GM12873 (cell line): Measurements from ENCODE around the gene ZNF616.

ENCODE experiments used
- TF ChIP-seq, protein P1 (sequence below): IDR thresholded peaks from 2 replicates; pipeline ENCODE4 v1.5.1; 2012; ENCODE audit warnings: low read depth, mild to moderate bottlenecking, moderate library complexity, low read length, control low read depth; ENCODE audit not compliant: insufficient read depth; ENCODE audit errors: missing control alignments

ZNF616 gene

DNA sequence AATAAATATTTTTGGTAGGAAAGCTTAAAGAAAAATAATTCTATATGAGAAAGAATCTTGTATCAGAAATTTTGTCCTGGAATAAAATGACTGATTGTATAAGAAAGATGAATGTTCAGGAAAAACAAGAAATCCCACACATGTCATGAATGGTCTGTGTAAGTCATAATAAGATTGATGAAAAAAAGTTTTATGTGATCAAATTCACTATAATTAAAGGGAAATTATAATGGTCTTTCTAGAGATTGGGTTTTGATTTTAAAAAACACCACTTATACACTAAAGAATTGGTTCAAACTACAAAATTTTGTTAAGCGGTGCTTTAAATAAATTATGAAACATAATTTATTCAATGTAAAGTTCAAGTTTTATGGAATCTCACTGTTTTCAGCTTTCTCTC lies 37.0 kb downstream of the ZNF616 start:
- TF ChIP-seq, protein P1, sequence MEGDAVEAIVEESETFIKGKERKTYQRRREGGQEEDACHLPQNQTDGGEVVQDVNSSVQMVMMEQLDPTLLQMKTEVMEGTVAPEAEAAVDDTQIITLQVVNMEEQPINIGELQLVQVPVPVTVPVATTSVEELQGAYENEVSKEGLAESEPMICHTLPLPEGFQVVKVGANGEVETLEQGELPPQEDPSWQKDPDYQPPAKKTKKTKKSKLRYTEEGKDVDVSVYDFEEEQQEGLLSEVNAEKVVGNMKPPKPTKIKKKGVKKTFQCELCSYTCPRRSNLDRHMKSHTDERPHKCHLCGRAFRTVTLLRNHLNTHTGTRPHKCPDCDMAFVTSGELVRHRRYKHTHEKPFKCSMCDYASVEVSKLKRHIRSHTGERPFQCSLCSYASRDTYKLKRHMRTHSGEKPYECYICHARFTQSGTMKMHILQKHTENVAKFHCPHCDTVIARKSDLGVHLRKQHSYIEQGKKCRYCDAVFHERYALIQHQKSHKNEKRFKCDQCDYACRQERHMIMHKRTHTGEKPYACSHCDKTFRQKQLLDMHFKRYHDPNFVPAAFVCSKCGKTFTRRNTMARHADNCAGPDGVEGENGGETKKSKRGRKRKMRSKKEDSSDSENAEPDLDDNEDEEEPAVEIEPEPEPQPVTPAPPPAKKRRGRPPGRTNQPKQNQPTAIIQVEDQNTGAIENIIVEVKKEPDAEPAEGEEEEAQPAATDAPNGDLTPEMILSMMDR, result no peak

DNA sequence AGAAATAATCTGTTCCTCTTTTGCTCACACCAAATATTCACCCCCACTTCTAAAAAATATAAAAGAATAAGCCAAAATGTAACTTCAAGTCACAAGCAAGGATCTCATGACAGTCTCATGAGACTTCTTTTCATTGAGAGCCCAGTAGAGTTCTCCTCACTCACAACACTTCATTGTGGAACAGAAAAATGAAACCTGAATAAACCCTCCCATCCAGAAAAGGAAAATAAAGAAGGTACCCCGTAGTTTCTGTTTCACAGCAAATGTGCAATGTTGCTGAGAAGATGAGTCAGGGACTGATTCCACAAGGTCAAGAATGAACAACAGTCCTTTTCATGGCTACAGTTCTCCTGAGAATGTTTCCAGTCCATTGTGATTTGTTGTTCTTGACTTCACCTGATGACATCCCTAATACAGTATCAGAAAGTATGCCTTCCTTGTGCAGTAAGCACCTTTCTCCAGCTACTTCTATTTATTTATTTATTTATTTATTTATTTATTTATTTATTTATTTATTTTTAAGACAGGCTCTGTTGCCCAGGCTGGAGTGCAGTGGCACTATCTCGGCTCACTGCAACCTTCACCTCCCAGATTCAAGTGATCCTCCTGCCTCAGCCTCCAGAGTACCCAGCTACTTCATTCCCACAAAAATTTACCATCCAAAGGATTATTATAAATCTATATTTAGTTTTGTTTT lies 37.7 kb downstream of the ZNF616 start:
- TF ChIP-seq, protein P1, result no peak

DNA sequence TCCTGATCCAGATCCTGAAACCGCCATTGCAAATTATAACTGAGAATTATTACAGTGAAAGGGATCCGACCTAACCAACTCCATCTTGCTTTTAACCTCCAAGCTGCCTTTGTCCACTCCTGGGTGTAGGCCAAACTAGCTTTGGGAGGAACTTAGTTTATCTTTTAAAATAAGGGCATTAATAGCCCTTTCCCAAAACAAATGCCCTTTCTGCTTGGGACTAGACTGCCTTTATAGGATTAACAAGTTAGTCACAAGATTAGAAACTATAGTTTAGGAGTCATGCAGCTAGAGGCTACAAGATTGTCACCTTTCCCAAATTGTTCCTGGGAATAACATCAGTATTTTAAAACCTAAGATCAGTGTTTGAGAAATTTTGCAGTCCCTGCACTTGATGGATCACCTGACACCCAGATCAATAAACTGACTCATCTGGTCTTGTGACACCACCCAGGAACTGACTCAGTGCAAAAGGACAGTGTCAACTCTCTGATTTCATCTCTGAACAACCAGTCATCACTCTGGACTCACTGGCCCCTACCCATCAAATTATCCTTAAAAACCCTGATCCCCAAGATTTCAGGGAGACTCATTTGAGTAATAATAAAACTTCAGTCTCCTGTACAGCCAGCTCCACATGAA lies 40.1 kb downstream of the ZNF616 start:
- TF ChIP-seq, protein P1, result no peak

DNA sequence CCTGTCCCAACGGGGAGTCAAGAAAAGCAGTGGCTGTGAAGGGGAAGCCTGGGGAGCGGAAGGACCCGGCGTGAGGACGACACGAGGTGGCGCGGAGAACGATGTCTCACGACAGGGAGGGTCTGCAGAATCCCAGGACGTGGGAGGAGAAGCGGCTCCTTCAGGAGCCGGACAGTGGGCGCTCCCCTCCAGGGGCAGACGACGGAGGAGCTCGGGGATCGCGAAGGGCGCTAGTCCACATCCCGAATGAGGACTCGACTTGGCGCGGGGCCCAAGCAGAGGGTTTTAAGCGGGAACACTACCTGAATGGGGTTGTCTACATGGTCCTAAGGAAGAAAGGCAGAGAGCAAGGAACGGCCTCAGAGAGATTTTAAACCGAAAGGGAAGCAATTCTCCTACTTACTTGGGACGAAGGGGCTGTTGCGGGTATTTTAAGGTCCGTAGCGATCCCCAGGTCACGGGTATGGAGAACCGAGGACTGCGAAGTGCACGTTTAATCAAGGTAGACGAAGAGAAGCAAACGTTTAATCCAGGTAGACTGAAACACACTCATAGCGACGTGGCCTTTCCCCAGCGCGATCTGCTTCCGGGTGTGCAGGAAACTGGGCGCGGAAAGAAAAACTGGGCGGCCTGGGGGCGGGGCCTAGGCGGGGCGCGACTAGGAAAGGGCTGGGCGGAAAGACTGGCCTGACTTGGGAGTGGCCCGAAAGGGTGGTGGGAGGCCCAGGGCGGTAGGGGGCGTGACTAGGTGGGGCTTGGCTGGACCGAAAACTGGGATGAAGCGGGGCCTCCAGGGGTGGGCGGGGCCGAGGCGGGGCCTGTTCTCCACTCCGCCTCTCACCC lies 44.3 kb downstream of the ZNF616 start, which contains the start of gene ZNF841:
TSS of gene ZNF841 (minus strand) at position 594 of the 843 bp plus-strand sequence. CDS start 10,964 bp downstream, outside the sequence.
- TF ChIP-seq, protein P1, result no peak

DNA sequence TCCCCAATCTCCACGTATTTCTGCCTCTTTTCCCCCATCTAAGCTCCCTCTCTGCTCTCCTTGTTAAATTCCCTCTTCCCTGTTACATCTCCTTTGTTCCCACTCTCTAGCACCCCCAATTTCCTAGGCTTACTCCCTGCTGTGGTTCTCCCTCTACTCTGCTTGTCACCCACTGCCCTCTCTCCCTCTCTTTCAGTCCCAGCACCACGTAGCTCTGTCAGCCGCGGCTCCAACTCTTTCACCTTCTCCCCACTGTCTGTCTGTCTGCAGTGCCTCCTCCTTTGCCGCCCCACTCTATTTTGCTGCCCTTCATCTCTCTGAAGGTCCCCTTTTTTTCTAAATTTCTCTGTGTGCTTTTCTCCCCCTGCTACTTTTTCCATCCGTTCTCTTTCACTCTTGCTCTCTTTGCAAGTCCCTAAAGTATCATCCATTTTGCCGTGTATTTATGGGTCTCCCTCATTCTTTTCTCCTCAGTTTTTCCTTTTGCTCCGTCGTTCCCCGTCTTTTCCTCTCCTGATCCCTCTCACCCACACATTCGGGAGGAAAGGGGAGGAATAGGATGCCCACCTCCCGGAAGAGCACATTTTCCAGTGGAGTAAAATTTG lies 45.1 kb downstream of the ZNF616 start:
- TF ChIP-seq, protein P1, result no peak

DNA sequence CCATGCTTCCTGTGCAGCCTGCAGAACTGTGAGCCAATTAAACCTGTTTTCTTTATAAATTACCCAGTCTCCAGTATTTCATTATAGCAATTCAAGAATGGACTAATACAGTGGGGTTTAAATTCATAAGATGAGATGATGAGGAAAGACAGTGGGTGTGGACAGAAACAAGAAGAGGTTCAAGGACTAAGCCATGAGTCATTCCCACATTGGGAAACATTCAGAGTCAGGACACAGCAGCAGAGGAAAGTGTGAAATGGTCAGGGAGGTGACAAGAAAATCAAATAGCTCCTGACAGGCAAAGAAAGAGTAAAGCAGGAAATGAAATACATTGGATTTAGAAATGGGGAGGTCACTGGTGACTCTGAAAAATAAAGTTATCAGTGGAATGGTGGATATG lies 53.3 kb downstream of the ZNF616 start:
- TF ChIP-seq, protein P1, result no peak
